Cardiac muscle cell (in vitro differentiated cells and primary cell): ENCODE measurements around the gene EDN1. TPM values are rescaled to one million over a fixed set of nuclear protein-coding genes. Genes with fewer than 3 reads are reported as not detected.

Experiments
- DNase-seq, 2 donors: peaks; one replicate each; pipeline versions ENCODE4 v3.0.0 to v3.0.0-alpha.2; 2010 to 2017; ENCODE audit warnings: low read depth in 1 of 2, low spot score in 1 of 2
- H3K27ac ChIP-seq: fragments of 200-600 bp; sonication (generic); 2 replicates; pipeline ENCODE4 v1.5.1; 2016
- H3K27me3 ChIP-seq: fragments of 200-600 bp; sonication (generic); 2 replicates; pipeline ENCODE4 v1.6.0; 2016; ENCODE audit warnings: control low read depth
- H3K36me3 ChIP-seq: fragments of 200-600 bp; sonication (generic); 2 replicates; pipeline ENCODE4 v1.5.1; 2016; ENCODE audit warnings: control low read depth
- H3K4me1 ChIP-seq: fragments of 200-600 bp; sonication (generic); 2 replicates; pipeline ENCODE4 v1.8.1; 2017; ENCODE audit warnings: low read depth, mild to moderate bottlenecking, mixed run types
- H3K4me3 ChIP-seq: fragments of 200-600 bp; sonication (generic); 2 replicates; pipeline ENCODE4 v1.5.1; 2016; ENCODE audit warnings: mild to moderate bottlenecking
- H3K9me3 ChIP-seq: fragments of 200-600 bp; sonication (generic); 2 replicates; pipeline ENCODE4 v1.5.1; 2017; ENCODE audit warnings: low read depth, mild to moderate bottlenecking, control low read depth
- polyA plus RNA-seq: library from polyadenylated mRNA; unstranded; fragments of >200 nt; fragmentation: Nextera tagmentation; extraction: Ambion mirVana; gene quantifications from 2 replicates; pipeline ENCODE4 v1.2.1, GENCODE V29; 2016
- total RNA-seq: library from RNA; depleted of rRNA; stranded (reverse); fragments of >200 nt; gene quantifications from 2 replicates; pipeline ENCODE4 v1.2.3, GENCODE V29; 2016
- TF ChIP-seq, protein P1 (sequence below): IDR thresholded peaks from 2 replicates; pipeline ENCODE4 v1.5.1; 2012; ENCODE audit warnings: low read depth, mild to moderate bottlenecking, low read length

Gene EDN1
- total and polyA plus RNA-seq, 2 experiments from 2014 or later = 0.86 to 1.2 TPM

DNA sequence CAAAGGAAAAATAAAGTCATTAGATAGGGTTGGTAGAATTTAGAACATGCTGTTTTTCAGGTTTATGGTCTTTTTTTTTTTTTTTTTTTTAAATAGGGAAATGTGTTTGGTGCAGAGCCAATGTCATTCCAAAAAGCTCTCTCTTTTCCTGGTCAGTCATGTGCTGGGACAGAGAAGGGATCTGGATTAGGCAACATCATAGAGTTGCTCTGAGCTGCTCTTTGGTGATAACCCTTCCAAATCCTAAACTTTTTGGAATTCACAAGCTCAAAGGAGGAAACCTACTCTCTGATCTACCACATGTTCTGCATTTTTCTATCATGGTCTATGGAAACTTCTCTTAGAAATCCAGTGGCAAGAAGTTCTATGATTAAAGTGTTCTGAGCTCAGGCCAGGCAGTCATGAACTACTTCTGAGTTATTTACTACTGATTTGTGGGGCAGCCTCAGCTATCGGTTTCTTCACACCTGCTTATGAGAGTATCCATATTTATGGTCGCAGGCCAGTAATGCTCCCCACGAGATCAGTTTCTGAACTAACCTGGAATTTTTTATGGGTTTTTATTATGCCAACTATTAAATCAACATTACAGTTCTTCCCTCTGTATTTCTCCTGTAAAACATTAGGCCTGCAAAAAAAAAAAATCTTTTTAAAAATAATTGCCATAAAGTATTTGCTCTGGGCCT, 4.8 kb downstream of the EDN1 start:
- Histone ChIP-seq H3K36me3 (no peaks in the 10 kb centered on the region), H3K27me3 (peaks cover 16% of the 10 kb centered on the region), H3K4me1 (no peaks in the 10 kb centered on the region), H3K4me3 (no peak overlapping the region), H3K27ac (no peak overlapping the region), H3K9me3 (no peaks in the 10 kb centered on the region)
- TF ChIP-seq, protein P1, sequence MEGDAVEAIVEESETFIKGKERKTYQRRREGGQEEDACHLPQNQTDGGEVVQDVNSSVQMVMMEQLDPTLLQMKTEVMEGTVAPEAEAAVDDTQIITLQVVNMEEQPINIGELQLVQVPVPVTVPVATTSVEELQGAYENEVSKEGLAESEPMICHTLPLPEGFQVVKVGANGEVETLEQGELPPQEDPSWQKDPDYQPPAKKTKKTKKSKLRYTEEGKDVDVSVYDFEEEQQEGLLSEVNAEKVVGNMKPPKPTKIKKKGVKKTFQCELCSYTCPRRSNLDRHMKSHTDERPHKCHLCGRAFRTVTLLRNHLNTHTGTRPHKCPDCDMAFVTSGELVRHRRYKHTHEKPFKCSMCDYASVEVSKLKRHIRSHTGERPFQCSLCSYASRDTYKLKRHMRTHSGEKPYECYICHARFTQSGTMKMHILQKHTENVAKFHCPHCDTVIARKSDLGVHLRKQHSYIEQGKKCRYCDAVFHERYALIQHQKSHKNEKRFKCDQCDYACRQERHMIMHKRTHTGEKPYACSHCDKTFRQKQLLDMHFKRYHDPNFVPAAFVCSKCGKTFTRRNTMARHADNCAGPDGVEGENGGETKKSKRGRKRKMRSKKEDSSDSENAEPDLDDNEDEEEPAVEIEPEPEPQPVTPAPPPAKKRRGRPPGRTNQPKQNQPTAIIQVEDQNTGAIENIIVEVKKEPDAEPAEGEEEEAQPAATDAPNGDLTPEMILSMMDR = no peak
- DNase-seq = no peak

DNA sequence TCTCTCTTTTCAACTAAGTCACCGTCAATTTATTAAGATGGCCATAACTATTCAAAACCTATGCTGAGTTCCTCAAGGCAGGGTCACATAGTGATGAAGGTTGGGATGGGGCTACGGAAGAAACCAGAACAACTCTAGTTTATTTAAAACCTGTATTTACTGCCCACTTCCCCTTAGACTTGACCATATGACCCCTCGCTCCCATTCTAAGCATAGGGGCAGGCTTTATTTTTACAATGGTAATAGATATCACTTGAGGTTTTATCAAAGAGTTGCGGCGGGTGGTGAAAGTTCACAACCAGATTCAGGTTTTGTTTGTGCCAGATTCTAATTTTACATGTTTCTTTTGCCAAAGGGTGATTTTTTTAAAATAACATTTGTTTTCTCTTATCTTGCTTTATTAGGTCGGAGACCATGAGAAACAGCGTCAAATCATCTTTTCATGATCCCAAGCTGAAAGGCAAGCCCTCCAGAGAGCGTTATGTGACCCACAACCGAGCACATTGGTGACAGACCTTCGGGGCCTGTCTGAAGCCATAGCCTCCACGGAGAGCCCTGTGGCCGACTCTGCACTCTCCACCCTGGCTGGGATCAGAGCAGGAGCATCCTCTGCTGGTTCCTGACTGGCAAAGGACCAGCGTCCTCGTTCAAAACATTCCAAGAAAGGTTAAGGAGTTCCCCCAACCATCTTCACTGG, 5.5 kb downstream of the EDN1 start:
- no peaks in the 10 kb centered on the region for H3K9me3 ChIP-seq
- no peak for DNase-seq
- H3K27ac ChIP-seq = no peak overlapping the region
- TF ChIP-seq, protein P1 = no peak
- H3K4me3 ChIP-seq = no peak overlapping the region
- H3K4me1 ChIP-seq = no peaks in the 10 kb centered on the region
- H3K36me3 ChIP-seq = no peaks in the 10 kb centered on the region
- H3K27me3 ChIP-seq = peaks cover 13% of the 10 kb centered on the region

DNA sequence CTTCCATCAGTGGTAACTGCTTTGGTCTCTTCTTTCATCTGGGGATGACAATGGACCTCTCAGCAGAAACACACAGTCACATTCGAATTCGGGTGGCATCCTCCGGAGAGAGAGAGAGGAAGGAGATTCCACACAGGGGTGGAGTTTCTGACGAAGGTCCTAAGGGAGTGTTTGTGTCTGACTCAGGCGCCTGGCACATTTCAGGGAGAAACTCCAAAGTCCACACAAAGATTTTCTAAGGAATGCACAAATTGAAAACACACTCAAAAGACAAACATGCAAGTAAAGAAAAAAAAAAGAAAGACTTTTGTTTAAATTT, 6.1 kb downstream of the EDN1 start:
- Histone ChIP-seq H3K36me3 (no peaks in the 10 kb centered on the region), H3K9me3 (no peaks in the 10 kb centered on the region), H3K27ac (no peak overlapping the region), H3K4me1 (no peaks in the 10 kb centered on the region), H3K27me3 (peaks cover 8% of the 10 kb centered on the region), H3K4me3 (no peak overlapping the region)
- TF ChIP-seq, protein P1 = no peak
- DNase-seq = peak in 1 of 2 donors; percentile 71

DNA sequence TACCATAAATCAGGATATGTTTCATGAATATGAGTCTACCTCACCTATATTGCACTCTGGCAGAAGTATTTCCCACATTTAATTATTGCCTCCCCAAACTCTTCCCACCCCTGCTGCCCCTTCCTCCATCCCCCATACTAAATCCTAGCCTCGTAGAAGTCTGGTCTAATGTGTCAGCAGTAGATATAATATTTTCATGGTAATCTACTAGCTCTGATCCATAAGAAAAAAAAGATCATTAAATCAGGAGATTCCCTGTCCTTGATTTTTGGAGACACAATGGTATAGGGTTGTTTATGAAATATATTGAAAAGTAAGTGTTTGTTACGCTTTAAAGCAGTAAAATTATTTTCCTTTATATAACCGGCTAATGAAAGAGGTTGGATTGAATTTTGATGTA, 6.4 kb downstream of the EDN1 start:
- TF ChIP-seq, protein P1 = no peak
- no peak overlapping the region for H3K27ac ChIP-seq
- H3K9me3 ChIP-seq = no peaks in the 10 kb centered on the region
- no peak overlapping the region for H3K4me3 ChIP-seq
- no peaks in the 10 kb centered on the region for H3K36me3 ChIP-seq
- H3K27me3 ChIP-seq = peaks cover 4% of the 10 kb centered on the region
- H3K4me1 ChIP-seq = no peaks in the 10 kb centered on the region
- DNase-seq = no peak

- H3K4me1 ChIP-seq = no peaks in the 10 kb centered on the region
- TF ChIP-seq, protein P1 = no peak
- no peaks in the 10 kb centered on the region for H3K36me3 ChIP-seq
- no peak overlapping the region for H3K4me3 ChIP-seq
- no peak overlapping the region for H3K27ac ChIP-seq
- DNase-seq = no peak
- H3K9me3 ChIP-seq = no peaks in the 10 kb centered on the region
- no peaks in the 10 kb centered on the region for H3K27me3 ChIP-seq
These were observed 7.3 kb downstream of the EDN1 start for GRCh38 chr6:12297363-12298016.
